Kidney (tissue), 14 donors: ENCODE results near the gene KRT75. TPM values are rescaled to one million over a fixed set of nuclear protein-coding genes. Genes with fewer than 3 reads are reported as not detected.

Experiments
- DNase-seq, 5 donors: peaks; one replicate each; pipeline ENCODE4 v3.0.0-alpha.2; 2013 to 2020
- FAIRE-seq: peaks from 2 replicates; lab custom pipeline; 2012; peaks lifted over from hg19 to GRCh38; lab: Jason Lieb, UNC
- H3K27ac ChIP-seq, 2 donors: one replicate each; pipeline ENCODE4 v1.7.0; 2013; ENCODE audit warnings: low read depth in 2 of 2, low read length in 2 of 2, inconsistent platforms in 1 of 2
- H3K27me3 ChIP-seq: one replicate; pipeline ENCODE4 v1.7.1; 2013; ENCODE audit warnings: low read length, inconsistent platforms; ENCODE audit not compliant: control insufficient read depth, insufficient read depth
- H3K36me3 ChIP-seq, 3 donors: one replicate each; pipeline versions ENCODE4 v1.7.0 to v1.7.1; 2013; ENCODE audit warnings: low read length in 3 of 3, control low read depth in 1 of 3, inconsistent platforms in 1 of 3; ENCODE audit not compliant: insufficient read depth in 3 of 3, control insufficient read depth in 2 of 3
- H3K4me1 ChIP-seq, 3 donors: one replicate each; pipeline versions ENCODE4 v1.7.0 to v1.7.1; 2013; ENCODE audit warnings: low read length in 3 of 3, inconsistent platforms in 1 of 3, low read depth in 1 of 3; ENCODE audit not compliant: control insufficient read depth in 2 of 3, insufficient read depth in 2 of 3
- H3K4me3 ChIP-seq, 3 donors: one replicate each; pipeline versions ENCODE4 v1.7.0 to v1.8.1; 2013; ENCODE audit warnings: low read length in 3 of 3, control low read depth in 1 of 3, inconsistent platforms in 1 of 3
- H3K9ac ChIP-seq, 3 donors: one replicate each; pipeline versions ENCODE4 v1.7.0 to v1.7.1; 2013; ENCODE audit warnings: low read length in 3 of 3, control low read depth in 1 of 3, inconsistent platforms in 1 of 3
- H3K9me3 ChIP-seq, 3 donors: one replicate each; pipeline versions ENCODE4 v1.7.0 to v1.7.1; 2013; ENCODE audit warnings: low read length in 3 of 3, control low read depth in 1 of 3, inconsistent platforms in 1 of 3; ENCODE audit not compliant: control insufficient read depth in 2 of 3, insufficient read depth in 1 of 3
- intact Hi-C: fragments of 100-400 bp; cut with DNase I; formaldehyde crosslinking; loops from one replicate; pipeline ENCODE4 v1.11.1; 2022
- polyA plus RNA-seq: library from polyadenylated mRNA; stranded (reverse); fragments of 350-450 nt; fragmentation: Illumina TruSeq; extraction: RNeasy Lipid Tissue Mini Kit (QIAGEN cat#74804); gene quantifications from one replicate; pipeline ENCODE4 v1.2.3, GENCODE V29; 2014; ENCODE audit warnings: low read depth, low replicate concordance; ENCODE audit not compliant: insufficient read depth
- total RNA-seq: library from RNA; stranded (reverse); fragmentation: NEBNext Ultra II Directional; extraction: Animal tissue kit (Norgen Biotek cat#: 25700); gene quantifications from one replicate; pipeline ENCODE4 v1.2.1, GENCODE V29; 2021
- TF ChIP-seq, protein P1 (sequence below): IDR thresholded peaks from 3 replicates; pipeline ENCODE4 v1.5.1; 2012; ENCODE audit warnings: mild to moderate bottlenecking, moderate library complexity, borderline replicate concordance; ENCODE audit not compliant: insufficient read depth; ENCODE audit errors: extremely low read depth
- donor health status: control.
- donor health status: control.
- donor health status: control.
- donor health status: control.
- donor health status: control.
- donor health status: DM: yes; HTN: yes; CAD: no.
- donor health status: Normal renal cell carcinoma (clear cell type).

Gene KRT75
- total and polyA plus RNA-seq, 2 donors from 2014 or later = not detected

DNA sequence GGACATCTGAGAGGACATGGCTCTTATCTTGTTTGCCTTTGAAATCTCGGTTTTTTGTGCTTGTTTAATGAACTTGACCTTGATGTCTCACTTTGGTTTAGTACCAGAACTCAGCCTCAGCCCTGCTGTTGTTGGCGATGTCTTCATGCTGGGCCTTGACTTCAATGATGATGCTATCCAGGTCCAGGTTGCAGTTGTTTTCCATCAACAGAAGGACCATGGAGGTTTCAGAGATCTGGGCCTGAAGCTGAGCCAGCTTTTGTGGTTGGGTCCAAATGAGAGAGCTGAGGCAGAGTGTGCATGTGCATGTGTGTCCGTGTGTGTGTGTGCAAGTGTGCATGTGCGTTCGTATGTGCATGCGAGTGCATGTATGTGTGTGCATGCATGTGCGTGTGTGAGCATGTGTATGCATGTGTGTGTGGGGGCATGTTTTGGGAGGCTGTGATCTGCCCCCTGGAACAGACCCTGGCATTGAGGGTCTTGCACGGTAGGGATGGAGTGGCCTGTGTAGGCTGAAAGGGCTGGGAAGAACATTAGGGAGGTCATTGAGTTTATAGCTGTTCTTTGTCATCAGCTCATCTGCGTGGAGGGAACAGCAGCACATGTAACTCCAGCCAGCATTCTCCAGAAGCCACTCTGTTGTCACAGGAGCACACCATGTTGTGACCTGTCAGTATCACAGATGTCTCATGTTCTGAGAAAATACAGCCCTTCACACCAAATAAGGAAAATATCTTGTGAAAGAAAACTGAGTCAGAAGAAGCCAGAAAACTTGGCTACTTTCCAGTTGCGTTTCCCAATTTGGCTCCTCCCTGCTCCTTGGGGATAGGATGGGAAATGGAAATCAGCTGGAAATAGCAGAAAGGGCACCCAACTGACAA is 18.1 kb downstream of the KRT75 start:
- Histone ChIP-seq H3K4me1 (peaks cover 0 to 2% (median 0%) of the 10 kb centered on the region in 3 donors), H3K9ac (no peak overlapping the region), H3K27me3 (no peaks in the 10 kb centered on the region), H3K9me3 (no peaks in the 10 kb centered on the region), H3K36me3 (no peaks in the 10 kb centered on the region), H3K27ac (peak overlapping the region in 1 of 2 donors; percentile 59), H3K4me3 (no peak overlapping the region)
- FAIRE-seq (no peak), DNase-seq (peak in 3 of 5 donors; percentile 22 to 85 (median 77))
- TF ChIP-seq, protein P1, sequence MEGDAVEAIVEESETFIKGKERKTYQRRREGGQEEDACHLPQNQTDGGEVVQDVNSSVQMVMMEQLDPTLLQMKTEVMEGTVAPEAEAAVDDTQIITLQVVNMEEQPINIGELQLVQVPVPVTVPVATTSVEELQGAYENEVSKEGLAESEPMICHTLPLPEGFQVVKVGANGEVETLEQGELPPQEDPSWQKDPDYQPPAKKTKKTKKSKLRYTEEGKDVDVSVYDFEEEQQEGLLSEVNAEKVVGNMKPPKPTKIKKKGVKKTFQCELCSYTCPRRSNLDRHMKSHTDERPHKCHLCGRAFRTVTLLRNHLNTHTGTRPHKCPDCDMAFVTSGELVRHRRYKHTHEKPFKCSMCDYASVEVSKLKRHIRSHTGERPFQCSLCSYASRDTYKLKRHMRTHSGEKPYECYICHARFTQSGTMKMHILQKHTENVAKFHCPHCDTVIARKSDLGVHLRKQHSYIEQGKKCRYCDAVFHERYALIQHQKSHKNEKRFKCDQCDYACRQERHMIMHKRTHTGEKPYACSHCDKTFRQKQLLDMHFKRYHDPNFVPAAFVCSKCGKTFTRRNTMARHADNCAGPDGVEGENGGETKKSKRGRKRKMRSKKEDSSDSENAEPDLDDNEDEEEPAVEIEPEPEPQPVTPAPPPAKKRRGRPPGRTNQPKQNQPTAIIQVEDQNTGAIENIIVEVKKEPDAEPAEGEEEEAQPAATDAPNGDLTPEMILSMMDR = no peak
- intact Hi-C loops = no loop called here

DNA sequence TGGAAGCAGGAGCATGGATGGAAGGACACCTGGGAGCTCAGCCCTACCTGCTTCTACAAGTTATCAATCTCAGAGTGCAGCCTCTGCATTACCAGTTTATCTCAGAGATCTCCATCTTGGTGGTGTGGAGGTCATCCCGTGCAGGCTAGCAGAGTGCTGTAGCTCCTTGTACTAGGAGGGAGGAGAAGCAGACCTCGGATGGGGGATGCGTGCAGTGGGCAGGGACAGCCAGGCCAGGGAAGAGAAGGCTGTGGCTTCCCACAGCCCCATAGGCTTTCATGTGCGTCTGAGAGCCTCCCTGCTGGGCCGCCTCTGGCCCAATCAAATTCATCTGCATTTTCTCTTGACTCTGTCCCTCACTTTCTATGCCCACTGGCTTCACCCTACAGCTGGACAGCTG is 19.2 kb downstream of the KRT75 start:
- Histone ChIP-seq H3K27me3 (no peaks in the 10 kb centered on the region), H3K36me3 (no peaks in the 10 kb centered on the region), H3K27ac (no peak overlapping the region), H3K9ac (no peak overlapping the region), H3K9me3 (no peaks in the 10 kb centered on the region), H3K4me3 (no peak overlapping the region), H3K4me1 (peaks cover 0 to 2% (median 0%) of the 10 kb centered on the region in 3 donors)
- no peak for FAIRE-seq
- intact Hi-C loops = no loop called here
- no peak for DNase-seq
- TF ChIP-seq, protein P1 = no peak

DNA sequence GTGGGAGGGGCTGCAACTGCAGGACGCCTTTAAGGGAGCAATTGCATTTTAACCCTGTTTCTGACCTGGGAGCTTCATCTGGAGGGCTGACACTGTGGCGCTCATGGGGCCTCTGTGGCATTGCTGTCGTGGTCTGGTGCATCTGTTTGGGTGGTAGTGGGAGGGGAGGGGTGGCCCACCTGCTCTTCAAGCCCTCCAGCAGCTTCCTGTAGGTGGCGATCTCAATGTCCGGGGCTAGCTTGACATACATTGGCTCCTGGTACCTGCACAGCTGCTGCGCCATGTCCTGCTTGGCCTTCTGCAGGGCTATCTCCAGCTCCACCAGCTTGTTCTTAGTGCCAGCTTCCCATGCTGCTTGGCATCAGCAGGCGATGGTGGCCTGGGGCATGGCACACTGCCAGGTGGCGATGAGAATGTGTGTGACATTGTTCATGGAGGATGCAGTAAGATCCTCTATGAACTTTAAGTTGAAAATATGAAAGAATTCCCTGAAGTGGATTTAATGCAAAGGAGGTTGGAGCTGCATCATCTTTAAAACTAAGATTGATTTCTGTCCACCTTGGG is 20.3 kb downstream of the KRT75 start:
- Histone ChIP-seq H3K4me3 (no peak overlapping the region), H3K27me3 (no peaks in the 10 kb centered on the region), H3K4me1 (peaks cover 0 to 2% (median 0%) of the 10 kb centered on the region in 3 donors), H3K27ac (no peak overlapping the region), H3K9ac (no peak overlapping the region), H3K9me3 (no peaks in the 10 kb centered on the region), H3K36me3 (no peaks in the 10 kb centered on the region)
- no peak for FAIRE-seq
- intact Hi-C loops = no loop called here
- TF ChIP-seq, protein P1 = no peak
- DNase-seq = no peak
